H1 (cell line): ENCODE data around the gene PSMC2. TPM values are rescaled to one million over a fixed set of nuclear protein-coding genes. Genes with fewer than 3 reads are reported as not detected.

Experiments used
- BACH1 ChIP-seq: IDR thresholded peaks from 2 replicates; pipeline ENCODE4 v1.6.1; 2012; ENCODE audit warnings: low read length, improper control_type of control experiment
- EGR1 ChIP-seq: IDR thresholded peaks from 2 replicates; pipeline ENCODE4 v1.6.1; 2011; ENCODE audit warnings: low read depth, low read length, borderline replicate concordance
- KDM4A ChIP-seq: IDR thresholded peaks from one replicate; pipeline ENCODE4 v1.7.1; 2012; ENCODE audit warnings: low read depth, mild to moderate bottlenecking, moderate library complexity, low read length, inconsistent platforms; ENCODE audit not compliant: severe bottlenecking
- KDM5A ChIP-seq: fragments of 200-600 bp; IDR thresholded peaks from 2 replicates; pipeline ENCODE4 v1.7.1; 2012; ENCODE audit warnings: mild to moderate bottlenecking, low read length, inconsistent platforms, mixed read lengths
- NANOG ChIP-seq: IDR thresholded peaks from 2 replicates; pipeline ENCODE4 v1.6.1; 2011; ENCODE audit warnings: low read length, low read depth, mild to moderate bottlenecking, inconsistent platforms; ENCODE audit not compliant: insufficient read depth, poor library complexity, severe bottlenecking
- POU5F1 ChIP-seq: IDR thresholded peaks from 2 replicates; pipeline ENCODE4 v1.6.1; 2011; ENCODE audit warnings: low read depth, mild to moderate bottlenecking, low read length, moderate library complexity
- RXRA ChIP-seq: IDR thresholded peaks from 2 replicates; pipeline ENCODE4 v1.6.1; 2011; ENCODE audit warnings: low read depth, mild to moderate bottlenecking, low read length, moderate library complexity; ENCODE audit not compliant: insufficient read depth
- SP2 ChIP-seq: IDR thresholded peaks from 2 replicates; pipeline ENCODE4 v1.6.1; 2012; ENCODE audit warnings: mild to moderate bottlenecking, low read length, inconsistent platforms
- SUZ12 ChIP-seq: fragments of 200-600 bp; sonication (generic); IDR thresholded peaks from 2 replicates; pipeline ENCODE4 v1.6.1; 2012; ENCODE audit warnings: mild to moderate bottlenecking, inconsistent platforms, low read length, moderate library complexity, mixed read lengths
- TCF12 ChIP-seq: IDR thresholded peaks from 2 replicates; pipeline ENCODE4 v1.6.1; 2011; ENCODE audit warnings: low read depth, mild to moderate bottlenecking, low read length
- polyA plus RNA-seq, 7 experiments: library from polyadenylated mRNA; depleted of rRNA in 3 of 7; stranded (reverse) in 5 of 7; unstranded in 2 of 7; fragments of >200 nt in 5 of 7; fragments of 200-250 nt in 2 of 7; gene quantifications; 1 replicate in 5 of 7; 2 replicates in 1 of 7; 4 replicates in 1 of 7; pipeline versions ENCODE4 v1.2.1 to v1.2.3, GENCODE V29; 2011 to 2013; ENCODE audit warnings: missing spikeins in 2 of 7, mixed read lengths in 2 of 7
- total RNA-seq: library from RNA; stranded (reverse); fragmentation: NEBNext Ultra II Directional; extraction: Animal tissue kit (Norgen Biotek cat#: 25700); gene quantifications from 2 replicates; pipeline ENCODE4 v1.2.1, GENCODE V29; 2021
- TF ChIP-seq, protein P1 (sequence below): fragments of 300-600 bp; sonication (generic); IDR thresholded peaks from 2 replicates; pipeline ENCODE4 v1.7.1; 2012; ENCODE audit warnings: low read length, moderate library complexity, mild to moderate bottlenecking, inconsistent platforms; ENCODE audit not compliant: insufficient replicate concordance

The PSMC2 gene
- total and polyA plus RNA-seq, 2 of the 8 experiments (the other 6 are each of a cell fraction or from before 2014, with no cell fraction given), result 80.9 to 141 TPM

DNA sequence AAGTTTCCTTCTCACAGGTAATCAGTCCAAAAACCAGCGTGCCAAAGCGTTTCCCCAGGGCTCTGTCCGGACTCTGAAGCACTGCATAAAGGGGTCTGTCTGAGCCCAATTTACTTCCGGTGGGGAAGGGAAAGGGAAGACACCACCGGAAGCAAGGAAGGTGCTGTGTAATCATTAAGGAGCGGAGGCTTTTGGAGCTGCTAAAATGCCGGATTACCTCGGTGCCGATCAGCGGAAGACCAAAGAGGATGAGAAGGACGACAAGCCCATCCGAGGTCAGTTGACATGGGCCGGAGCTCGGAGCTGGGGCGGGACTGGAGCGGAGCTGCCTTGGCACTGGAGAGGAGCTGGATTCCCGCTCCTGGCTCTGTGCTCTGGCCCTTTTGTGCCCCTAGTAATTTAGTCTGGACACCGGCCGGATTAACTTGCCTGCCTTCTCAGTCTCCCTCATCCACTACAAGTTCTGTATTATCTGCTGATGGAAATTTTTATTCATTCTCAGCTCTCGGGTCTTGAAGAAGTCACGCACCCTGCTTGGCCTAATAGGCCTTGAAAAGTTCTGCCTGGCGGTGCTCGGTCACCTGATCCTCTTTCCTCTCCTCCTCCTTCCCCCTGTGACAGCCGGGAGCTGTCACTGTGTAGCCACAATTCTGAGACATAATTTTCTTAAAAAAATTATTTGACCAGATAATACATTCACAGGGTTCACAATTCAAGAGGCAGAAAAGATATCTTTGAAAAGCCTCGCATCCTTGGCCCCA is at the start of gene PSMC2 (continued):
- no peak for TF ChIP-seq NANOG
- TF ChIP-seq RXRA, result no peak
- TF ChIP-seq, protein P1, sequence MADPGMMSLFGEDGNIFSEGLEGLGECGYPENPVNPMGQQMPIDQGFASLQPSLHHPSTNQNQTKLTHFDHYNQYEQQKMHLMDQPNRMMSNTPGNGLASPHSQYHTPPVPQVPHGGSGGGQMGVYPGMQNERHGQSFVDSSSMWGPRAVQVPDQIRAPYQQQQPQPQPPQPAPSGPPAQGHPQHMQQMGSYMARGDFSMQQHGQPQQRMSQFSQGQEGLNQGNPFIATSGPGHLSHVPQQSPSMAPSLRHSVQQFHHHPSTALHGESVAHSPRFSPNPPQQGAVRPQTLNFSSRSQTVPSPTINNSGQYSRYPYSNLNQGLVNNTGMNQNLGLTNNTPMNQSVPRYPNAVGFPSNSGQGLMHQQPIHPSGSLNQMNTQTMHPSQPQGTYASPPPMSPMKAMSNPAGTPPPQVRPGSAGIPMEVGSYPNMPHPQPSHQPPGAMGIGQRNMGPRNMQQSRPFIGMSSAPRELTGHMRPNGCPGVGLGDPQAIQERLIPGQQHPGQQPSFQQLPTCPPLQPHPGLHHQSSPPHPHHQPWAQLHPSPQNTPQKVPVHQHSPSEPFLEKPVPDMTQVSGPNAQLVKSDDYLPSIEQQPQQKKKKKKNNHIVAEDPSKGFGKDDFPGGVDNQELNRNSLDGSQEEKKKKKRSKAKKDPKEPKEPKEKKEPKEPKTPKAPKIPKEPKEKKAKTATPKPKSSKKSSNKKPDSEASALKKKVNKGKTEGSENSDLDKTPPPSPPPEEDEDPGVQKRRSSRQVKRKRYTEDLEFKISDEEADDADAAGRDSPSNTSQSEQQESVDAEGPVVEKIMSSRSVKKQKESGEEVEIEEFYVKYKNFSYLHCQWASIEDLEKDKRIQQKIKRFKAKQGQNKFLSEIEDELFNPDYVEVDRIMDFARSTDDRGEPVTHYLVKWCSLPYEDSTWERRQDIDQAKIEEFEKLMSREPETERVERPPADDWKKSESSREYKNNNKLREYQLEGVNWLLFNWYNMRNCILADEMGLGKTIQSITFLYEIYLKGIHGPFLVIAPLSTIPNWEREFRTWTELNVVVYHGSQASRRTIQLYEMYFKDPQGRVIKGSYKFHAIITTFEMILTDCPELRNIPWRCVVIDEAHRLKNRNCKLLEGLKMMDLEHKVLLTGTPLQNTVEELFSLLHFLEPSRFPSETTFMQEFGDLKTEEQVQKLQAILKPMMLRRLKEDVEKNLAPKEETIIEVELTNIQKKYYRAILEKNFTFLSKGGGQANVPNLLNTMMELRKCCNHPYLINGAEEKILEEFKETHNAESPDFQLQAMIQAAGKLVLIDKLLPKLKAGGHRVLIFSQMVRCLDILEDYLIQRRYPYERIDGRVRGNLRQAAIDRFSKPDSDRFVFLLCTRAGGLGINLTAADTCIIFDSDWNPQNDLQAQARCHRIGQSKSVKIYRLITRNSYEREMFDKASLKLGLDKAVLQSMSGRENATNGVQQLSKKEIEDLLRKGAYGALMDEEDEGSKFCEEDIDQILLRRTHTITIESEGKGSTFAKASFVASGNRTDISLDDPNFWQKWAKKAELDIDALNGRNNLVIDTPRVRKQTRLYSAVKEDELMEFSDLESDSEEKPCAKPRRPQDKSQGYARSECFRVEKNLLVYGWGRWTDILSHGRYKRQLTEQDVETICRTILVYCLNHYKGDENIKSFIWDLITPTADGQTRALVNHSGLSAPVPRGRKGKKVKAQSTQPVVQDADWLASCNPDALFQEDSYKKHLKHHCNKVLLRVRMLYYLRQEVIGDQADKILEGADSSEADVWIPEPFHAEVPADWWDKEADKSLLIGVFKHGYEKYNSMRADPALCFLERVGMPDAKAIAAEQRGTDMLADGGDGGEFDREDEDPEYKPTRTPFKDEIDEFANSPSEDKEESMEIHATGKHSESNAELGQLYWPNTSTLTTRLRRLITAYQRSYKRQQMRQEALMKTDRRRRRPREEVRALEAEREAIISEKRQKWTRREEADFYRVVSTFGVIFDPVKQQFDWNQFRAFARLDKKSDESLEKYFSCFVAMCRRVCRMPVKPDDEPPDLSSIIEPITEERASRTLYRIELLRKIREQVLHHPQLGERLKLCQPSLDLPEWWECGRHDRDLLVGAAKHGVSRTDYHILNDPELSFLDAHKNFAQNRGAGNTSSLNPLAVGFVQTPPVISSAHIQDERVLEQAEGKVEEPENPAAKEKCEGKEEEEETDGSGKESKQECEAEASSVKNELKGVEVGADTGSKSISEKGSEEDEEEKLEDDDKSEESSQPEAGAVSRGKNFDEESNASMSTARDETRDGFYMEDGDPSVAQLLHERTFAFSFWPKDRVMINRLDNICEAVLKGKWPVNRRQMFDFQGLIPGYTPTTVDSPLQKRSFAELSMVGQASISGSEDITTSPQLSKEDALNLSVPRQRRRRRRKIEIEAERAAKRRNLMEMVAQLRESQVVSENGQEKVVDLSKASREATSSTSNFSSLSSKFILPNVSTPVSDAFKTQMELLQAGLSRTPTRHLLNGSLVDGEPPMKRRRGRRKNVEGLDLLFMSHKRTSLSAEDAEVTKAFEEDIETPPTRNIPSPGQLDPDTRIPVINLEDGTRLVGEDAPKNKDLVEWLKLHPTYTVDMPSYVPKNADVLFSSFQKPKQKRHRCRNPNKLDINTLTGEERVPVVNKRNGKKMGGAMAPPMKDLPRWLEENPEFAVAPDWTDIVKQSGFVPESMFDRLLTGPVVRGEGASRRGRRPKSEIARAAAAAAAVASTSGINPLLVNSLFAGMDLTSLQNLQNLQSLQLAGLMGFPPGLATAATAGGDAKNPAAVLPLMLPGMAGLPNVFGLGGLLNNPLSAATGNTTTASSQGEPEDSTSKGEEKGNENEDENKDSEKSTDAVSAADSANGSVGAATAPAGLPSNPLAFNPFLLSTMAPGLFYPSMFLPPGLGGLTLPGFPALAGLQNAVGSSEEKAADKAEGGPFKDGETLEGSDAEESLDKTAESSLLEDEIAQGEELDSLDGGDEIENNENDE, result no peak
- TF ChIP-seq EGR1, result 0 out of 2 replicates have a peak, but pooled peaks have one; percentile 52
- no peak for TF ChIP-seq TCF12
- TF ChIP-seq KDM5A, result peak; percentile 84; the same call in 1 of the 2 replicates
- TF ChIP-seq SUZ12, result no peak
- peak; percentile 83 for TF ChIP-seq BACH1
- TF ChIP-seq POU5F1, result no peak
- peak; percentile 64 for TF ChIP-seq KDM4A
- TF ChIP-seq SP2, result no peak
